GM21717 (cell line): Measurements from ENCODE around the gene ATP5PD.
A peak's percentile ranks its signal among the peaks of the same experiment; 100 is the strongest.
"Not testable (repeated sequence)": the region's sequence is repeated elsewhere in the genome, so short reads cannot be mapped to it uniquely, and the experiment has no call there.

Experiments
- ATAC-seq: cut with Tn5 transposase; IDR thresholded peaks from one replicate; pipeline ENCODE4 v1.9.1; 2021; ENCODE audit warnings: mild to moderate bottlenecking, moderate library complexity; ENCODE audit not compliant: unreplicated experiment

Gene ATP5PD

GRCh38 chr17:75059369-75060345, 12.9 kb upstream of the ATP5PD start:
- no peak for ATAC-seq

GRCh38 chr17:75051941-75052340, 5.2 kb upstream of the ATP5PD start:
- no peak for ATAC-seq

GRCh38 chr17:75049706-75050105, 2.9 kb upstream of the ATP5PD start:
- ATAC-seq, result no peak

- ATAC-seq, result no peak
Observed at GRCh38 chr17:75049057-75049456, 2.3 kb upstream of the ATP5PD start.

- no peak for ATAC-seq
Observed at GRCh38 chr17:75048249-75048878, 1.6 kb upstream of the ATP5PD start.

GRCh38 chr17:75047398-75048098, 779 bp upstream of the ATP5PD start:
- peak; percentile 21 for ATAC-seq

GRCh38 chr17:75045946-75046406, 793 bp downstream of the ATP5PD start:
- not testable (repeated sequence) for ATAC-seq

GRCh38 chr17:75044716-75045115, 2.1 kb downstream of the ATP5PD start:
- ATAC-seq, result no peak

GRCh38 chr17:75043789-75044188, 3.0 kb downstream of the ATP5PD start:
- ATAC-seq, result not testable (repeated sequence)

- ATAC-seq, result no peak
Observed at GRCh38 chr17:75041656-75042280, 5.0 kb downstream of the ATP5PD start.

GRCh38 chr17:75039238-75039637, 7.5 kb downstream of the ATP5PD start:
- no peak for ATAC-seq

GRCh38 chr17:75036643-75037268, 10.0 kb downstream of the ATP5PD start:
- ATAC-seq, result no peak

- ATAC-seq, result peak; percentile 49
Observed at GRCh38 chr17:75034236-75034908, 12.4 kb downstream of the ATP5PD start.

- peak; percentile 29 for ATAC-seq
Observed at GRCh38 chr17:75033346-75034235, 13.2 kb downstream of the ATP5PD start.

- ATAC-seq, result no peak
Observed at GRCh38 chr17:75032720-75033280, 14.0 kb downstream of the ATP5PD start.

GRCh38 chr17:75031972-75032719, 14.6 kb downstream of the ATP5PD start:
- no peak for ATAC-seq

- ATAC-seq, result no peak
Observed at GRCh38 chr17:75030161-75030560, 16.6 kb downstream of the ATP5PD start.

GRCh38 chr17:75026650-75027049, 20.1 kb downstream of the ATP5PD start:
- ATAC-seq, result not testable (repeated sequence)
